H1 (cell line): ENCODE measurements around the gene THSD1. TPM values are rescaled to one million over a fixed set of nuclear protein-coding genes. Genes with fewer than 3 reads are reported as not detected.

Experiments used
- CTCF ChIA-PET: fragments of 300-600 bp; sonication (Branson Sonifier 250); formaldehyde crosslinking; loops from one replicate; lab custom pipeline; 2021; ENCODE audit not compliant: partially characterized antibody; lab: Charles Lee
- POLR2A ChIA-PET: fragments of 300-600 bp; sonication (Branson Sonifier 250); formaldehyde crosslinking; loops from one replicate; lab custom pipeline; 2021; ENCODE audit warnings: inconsistent platforms; ENCODE audit not compliant: partially characterized antibody; lab: Charles Lee
- DNase-seq, 2 experiments: peaks; one replicate each; pipeline versions ENCODE4 v3.0.0 to v3.0.0-alpha.2; 2010 to 2022; ENCODE audit warnings: low spot score in 2 of 2, low read depth in 1 of 2, mixed read lengths in 1 of 2
- FAIRE-seq: peaks from 2 replicates; lab custom pipeline; 2011; peaks lifted over from hg19 to GRCh38; lab: Jason Lieb, UNC
- H2AFZ ChIP-seq: 2 replicates; pipeline ENCODE4 v1.8.1; 2012; ENCODE audit warnings: low read length, inconsistent platforms
- H2AK5ac ChIP-seq: 2 replicates; pipeline ENCODE4 v1.6.1; 2013; ENCODE audit warnings: low read depth, low read length
- H2BK120ac ChIP-seq: replicated peaks from 2 replicates; pipeline ENCODE3; 2013; ENCODE audit warnings: low read depth, low read length, inconsistent platforms
- H2BK12ac ChIP-seq: 2 replicates; pipeline ENCODE4 v1.6.1; 2013; ENCODE audit warnings: low read depth, low read length
- H2BK15ac ChIP-seq: 2 replicates; pipeline ENCODE4 v1.6.1; 2013; ENCODE audit warnings: low read length
- H2BK20ac ChIP-seq: 2 replicates; pipeline ENCODE4 v1.6.1; 2013; ENCODE audit warnings: low read length
- H2BK5ac ChIP-seq: 2 replicates; pipeline ENCODE4 v1.6.1; 2013; ENCODE audit warnings: low read depth, low read length
- H3K14ac ChIP-seq: 2 replicates; pipeline ENCODE4 v1.6.1; 2013; ENCODE audit warnings: inconsistent platforms; ENCODE audit not compliant: insufficient read length
- H3K18ac ChIP-seq: 2 replicates; pipeline ENCODE4 v1.6.1; 2013; ENCODE audit warnings: low read length; ENCODE audit errors: extremely low read depth
- H3K23ac ChIP-seq: 2 replicates; pipeline ENCODE4 v1.6.1; 2013; ENCODE audit warnings: inconsistent platforms; ENCODE audit not compliant: insufficient read length
- H3K23me2 ChIP-seq: 2 replicates; pipeline ENCODE4 v1.6.1; 2013; ENCODE audit warnings: low read depth, low read length
- H3K27ac ChIP-seq: 2 replicates; pipeline ENCODE4 v1.6.1; 2011; ENCODE audit warnings: low read depth, low read length, inconsistent platforms
- H3K27me3 ChIP-seq, 4 experiments: replicated peaks in 1 of 4; 1 replicate in 1 of 4; 2 replicates in 3 of 4; pipeline versions ENCODE4 v1.6.1 to v1.8.1; 2011 to 2013; ENCODE audit warnings: low read length in 3 of 4, mild to moderate bottlenecking in 3 of 4, inconsistent platforms in 2 of 4, mixed read lengths in 2 of 4, moderate library complexity in 1 of 4; ENCODE audit not compliant: control insufficient read depth in 3 of 4, insufficient read depth in 3 of 4; ENCODE audit errors: extremely low read depth in 1 of 4
- H3K36me3 ChIP-seq, 4 experiments: 2 replicates each; pipeline versions ENCODE4 v1.6.1 to v1.8.1; 2011 to 2013; ENCODE audit warnings: mild to moderate bottlenecking in 4 of 4, low read length in 3 of 4, moderate library complexity in 2 of 4, control low read depth in 1 of 4, inconsistent platforms in 1 of 4; ENCODE audit not compliant: insufficient read depth in 4 of 4, control insufficient read depth in 2 of 4
- H3K4ac ChIP-seq: replicated peaks from 2 replicates; pipeline ENCODE3; 2013; ENCODE audit warnings: low read length, low read depth, mixed read lengths, inconsistent platforms; ENCODE audit not compliant: insufficient read length
- H3K4me1 ChIP-seq, 4 experiments: replicated peaks in 1 of 4; 1 replicate in 1 of 4; 2 replicates in 3 of 4; pipeline versions ENCODE4 v1.6.1 to v1.8.1; 2011 to 2013; ENCODE audit warnings: low read length in 3 of 4, inconsistent platforms in 2 of 4, mixed read lengths in 1 of 4; ENCODE audit not compliant: insufficient read depth in 4 of 4, control insufficient read depth in 3 of 4
- H3K4me2 ChIP-seq, 2 experiments: 2 replicates each; pipeline versions ENCODE4 v1.6.1 to v1.8.1; 2011 to 2013; ENCODE audit warnings: low read depth in 2 of 2, low read length in 2 of 2, control low read depth in 1 of 2, inconsistent platforms in 1 of 2, mild to moderate bottlenecking in 1 of 2; ENCODE audit not compliant: insufficient read depth in 1 of 2
- H3K4me3 ChIP-seq, 4 experiments: fragments of 200-600, 300-600 bp in 1 of 4; sonication (generic), shearing (Covaris generic), sonication (Bioruptor Twin) in 1 of 4; 2 replicates each; pipeline versions ENCODE4 v1.5.1 to v1.8.1; 2011 to 2016; ENCODE audit warnings: low read length in 4 of 4, low read depth in 3 of 4, control low read depth in 2 of 4, inconsistent platforms in 2 of 4, mild to moderate bottlenecking in 2 of 4, mixed read lengths in 1 of 4, moderate library complexity in 1 of 4; ENCODE audit not compliant: insufficient read depth in 2 of 4; ENCODE audit errors: extremely low read depth in 1 of 4
- H3K56ac ChIP-seq: replicated peaks from 2 replicates; pipeline ENCODE3; 2013; ENCODE audit warnings: low read depth, mild to moderate bottlenecking, mixed read lengths, low read length, inconsistent platforms; ENCODE audit not compliant: insufficient read length
- H3K79me1 ChIP-seq: 2 replicates; pipeline ENCODE4 v1.6.1; 2013; ENCODE audit warnings: low read depth, low read length, control low read depth
- H3K79me2 ChIP-seq, 2 experiments: 2 replicates each; pipeline versions ENCODE4 v1.6.1 to v1.8.1; 2012 to 2013; ENCODE audit warnings: low read length in 2 of 2, mild to moderate bottlenecking in 2 of 2, inconsistent platforms in 1 of 2; ENCODE audit not compliant: insufficient read depth in 2 of 2, control insufficient read depth in 1 of 2
- H3K9ac ChIP-seq, 4 experiments: replicated peaks in 1 of 4; 1 replicate in 1 of 4; 2 replicates in 3 of 4; pipeline versions ENCODE4 v1.6.1 to v1.8.1; 2011 to 2013; ENCODE audit warnings: low read depth in 3 of 4, low read length in 3 of 4, control low read depth in 2 of 4, mild to moderate bottlenecking in 2 of 4, moderate library complexity in 2 of 4, inconsistent platforms in 1 of 4; ENCODE audit errors: extremely low read depth in 1 of 4
- H3K9me3 ChIP-seq, 2 experiments: 2 replicates each; pipeline versions ENCODE4 v1.6.1 to v1.8.1; 2012 to 2013; ENCODE audit warnings: mild to moderate bottlenecking in 2 of 2, moderate library complexity in 2 of 2, control low read depth in 1 of 2, inconsistent platforms in 1 of 2, low read depth in 1 of 2, low read length in 1 of 2, mixed read lengths in 1 of 2; ENCODE audit not compliant: insufficient read depth in 2 of 2
- H4K20me1 ChIP-seq, 2 experiments: replicated peaks in 1 of 2; 2 replicates each; pipeline versions ENCODE3 to v1.8.1; 2011 to 2013; ENCODE audit warnings: inconsistent platforms in 2 of 2, low read length in 2 of 2, mild to moderate bottlenecking in 1 of 2; ENCODE audit not compliant: insufficient read depth in 2 of 2, control insufficient read depth in 1 of 2
- H4K5ac ChIP-seq: 2 replicates; pipeline ENCODE4 v1.6.1; 2013; ENCODE audit warnings: low read length, low read depth, mixed read lengths, inconsistent platforms; ENCODE audit not compliant: insufficient read length
- H4K8ac ChIP-seq: 2 replicates; pipeline ENCODE4 v1.8.0; 2013; ENCODE audit warnings: mild to moderate bottlenecking, moderate library complexity, low read length, inconsistent platforms; ENCODE audit not compliant: insufficient read depth; ENCODE audit errors: extremely low read depth
- H4K91ac ChIP-seq: replicated peaks from 2 replicates; pipeline ENCODE3; 2013; ENCODE audit warnings: low read length, mixed read lengths, inconsistent platforms; ENCODE audit not compliant: insufficient read length
- BACH1 ChIP-seq: IDR thresholded peaks from 2 replicates; pipeline ENCODE4 v1.6.1; 2012; ENCODE audit warnings: low read length, improper control_type of control experiment
- BCL11A ChIP-seq, 2 experiments: IDR thresholded peaks; one replicate each; pipeline ENCODE4 v1.6.1; 2011; ENCODE audit warnings: low read depth in 2 of 2, low read length in 2 of 2, mild to moderate bottlenecking in 2 of 2
- HDAC2 ChIP-seq, 2 experiments: fragments of 300-600 bp in 1 of 2; sonication (generic) in 1 of 2; IDR thresholded peaks; 2 replicates each; pipeline ENCODE4 v1.6.1; 2011 to 2012; ENCODE audit warnings: low read depth in 2 of 2, low read length in 2 of 2, mild to moderate bottlenecking in 2 of 2, moderate library complexity in 2 of 2, borderline replicate concordance in 1 of 2, inconsistent platforms in 1 of 2
- JUND ChIP-seq: IDR thresholded peaks from 2 replicates; pipeline ENCODE4 v1.6.1; 2011; ENCODE audit warnings: mild to moderate bottlenecking, improper control_type of control experiment, low read length
- KDM5A ChIP-seq: fragments of 200-600 bp; IDR thresholded peaks from 2 replicates; pipeline ENCODE4 v1.7.1; 2012; ENCODE audit warnings: mild to moderate bottlenecking, low read length, inconsistent platforms, mixed read lengths
- NRF1 ChIP-seq: IDR thresholded peaks from 2 replicates; pipeline ENCODE4 v1.6.1; 2011; ENCODE audit warnings: mild to moderate bottlenecking, low read depth, low read length, improper control_type of control experiment
- PHF8 ChIP-seq: fragments of 200-600 bp; sonication (generic); conservative IDR thresholded peaks from 2 replicates; pipeline ENCODE4 v1.7.1; 2012; ENCODE audit warnings: low read depth, mild to moderate bottlenecking, inconsistent platforms, low read length, moderate library complexity
- RAD21 ChIP-seq, 2 experiments: IDR thresholded peaks in 1 of 2; conservative IDR thresholded peaks in 1 of 2; 2 replicates each; pipeline ENCODE4 v1.6.1; 2011; ENCODE audit warnings: low read depth in 2 of 2, low read length in 2 of 2, improper control_type of control experiment in 1 of 2, inconsistent platforms in 1 of 2, mild to moderate bottlenecking in 1 of 2, moderate library complexity in 1 of 2
- RBBP5 ChIP-seq: IDR thresholded peaks from 2 replicates; pipeline ENCODE4 v1.7.1; 2012; ENCODE audit warnings: low read depth, mild to moderate bottlenecking, inconsistent platforms, low read length, moderate library complexity, borderline replicate concordance
- SIX5 ChIP-seq: IDR thresholded peaks from 2 replicates; pipeline ENCODE4 v1.6.1; 2011; ENCODE audit warnings: mild to moderate bottlenecking, low read depth, low read length
- YY1 ChIP-seq: IDR thresholded peaks from 2 replicates; pipeline ENCODE4 v1.6.1; 2011; ENCODE audit warnings: low read depth, mild to moderate bottlenecking, low read length
- ZNF274 ChIP-seq: IDR thresholded peaks from 2 replicates; pipeline ENCODE4 v1.7.0; 2012; ENCODE audit warnings: low read length, borderline replicate concordance; ENCODE audit errors: extremely low read depth
- WGBS, 2 experiments: shearing (Covaris generic) in 1 of 2; methylation state at CpG; one replicate each; pipeline versions ENCODE4 v1.1.6 to v1.1.7; 2013 to 2015; ENCODE audit warnings: low lambda C conversion rate in 2 of 2, mixed read lengths in 2 of 2, inconsistent platforms in 1 of 2, low coverage in 1 of 2, missing lambda C conversion rate in 1 of 2; ENCODE audit not compliant: insufficient replicate concordance in 2 of 2, insufficient coverage in 1 of 2, insufficient read length in 1 of 2; ENCODE audit errors: extremely low coverage in 1 of 2, missing lambda C conversion rate in 1 of 2; 5-methylcytosine and 5-hydroxymethylcytosine counted together
- polyA plus RNA-seq, 7 experiments: library from polyadenylated mRNA; depleted of rRNA in 3 of 7; stranded (reverse) in 5 of 7; unstranded in 2 of 7; fragments of >200 nt in 5 of 7; fragments of 200-250 nt in 2 of 7; gene quantifications; 1 replicate in 5 of 7; 2 replicates in 1 of 7; 4 replicates in 1 of 7; pipeline versions ENCODE4 v1.2.1 to v1.2.3, GENCODE V29; 2011 to 2013; ENCODE audit warnings: missing spikeins in 2 of 7, mixed read lengths in 2 of 7
- total RNA-seq: library from RNA; stranded (reverse); fragmentation: NEBNext Ultra II Directional; extraction: Animal tissue kit (Norgen Biotek cat#: 25700); gene quantifications from 2 replicates; pipeline ENCODE4 v1.2.1, GENCODE V29; 2021

The THSD1 gene
- total and polyA plus RNA-seq, 2 of the 8 experiments (the other 6 are each of a cell fraction or from before 2014, with no cell fraction given) = 0.17 to 0.35 TPM

- H4K91ac ChIP-seq = no peak overlapping the region
- WGBS, 2 experiments = 1% methylated on average over 23 of the region's 37 CpGs; no CpG with 5 or more reads in 1 of the 2 experiments
- no peak overlapping the region for H2BK20ac ChIP-seq
- peak overlapping the region; percentile 82; the same call in 1 of the 2 replicates for H2AFZ ChIP-seq
- H3K14ac ChIP-seq = no peak overlapping the region
- peaks cover 2 to 7% (median 3%) of the 10 kb centered on the region in 4 experiments; a peak in 4 of 7 replicates for H3K4me1 ChIP-seq
- H3K79me2 ChIP-seq = peaks cover 0 to 21% of the 10 kb centered on the region in 2 experiments; a peak in 2 of 4 replicates
- no peak overlapping the region; the same call in 1 of the 2 replicates for H3K18ac ChIP-seq
- peak overlapping the region; percentile 92 to 93 for H3K4me2 ChIP-seq
- ChIA-PET POLR2A (no interaction called here), CTCF (no interaction called here)
- peak overlapping the region; percentile 69; the same call in 1 of the 2 replicates for H4K8ac ChIP-seq
- H2AK5ac ChIP-seq = no peak overlapping the region
- peak overlapping the region; percentile 90 for H2BK5ac ChIP-seq
- H3K4me3 ChIP-seq = peak overlapping the region; percentile 69 to 96 (median 84)
- H3K36me3 ChIP-seq = peaks cover 0 to 34% (median 8%) of the 10 kb centered on the region in 4 experiments; a peak in 6 of 8 replicates
- H2BK120ac ChIP-seq = no peak overlapping the region
- peaks cover 5% of the 10 kb centered on the region for H3K23me2 ChIP-seq
- FAIRE-seq (no peak), DNase-seq (peak in 1 of 2 experiments; percentile 94)
- peak overlapping the region; percentile 84 to 89 (median 88) for H3K9ac ChIP-seq
- H2BK12ac ChIP-seq = no peak overlapping the region
- H3K23ac ChIP-seq = no peak overlapping the region
- H4K20me1 ChIP-seq = peaks cover 0 to 2% of the 10 kb centered on the region in 2 experiments
- H2BK15ac ChIP-seq = no peak overlapping the region
- H3K56ac ChIP-seq = peak overlapping the region; percentile 98
- H3K79me1 ChIP-seq = no peaks in the 10 kb centered on the region
- H3K4ac ChIP-seq = no peak overlapping the region
- H3K27ac ChIP-seq = peak overlapping the region; percentile 72; the same call in 1 of the 2 replicates
- H4K5ac ChIP-seq = peak overlapping the region; percentile 98
- no peaks in the 10 kb centered on the region for H3K27me3 ChIP-seq
- no peaks in the 10 kb centered on the region for H3K9me3 ChIP-seq
- no peak for TF ChIP-seq YY1
- no peak for TF ChIP-seq RBBP5
- TF ChIP-seq JUND = no peak
- peak; percentile 61 for TF ChIP-seq NRF1
- TF ChIP-seq KDM5A = no peak
- peak; percentile 66 for TF ChIP-seq PHF8
- TF ChIP-seq SIX5 = no peak
- TF ChIP-seq HDAC2 (IDR thresholded peaks at IDR 0.05; ENCODE audit: borderline replicate concordance in 1 of 2, low read depth in 2 of 2, low read length in 2 of 2) = no peak
- no peak for TF ChIP-seq BCL11A (IDR thresholded peaks at IDR 0.05; ENCODE audit: low read depth in 2 of 2, low read length in 2 of 2)
- TF ChIP-seq RAD21 (IDR thresholded peaks at IDR 0.05 in 1 of 2, conservative IDR thresholded peaks at IDR 0.05 in 1 of 2; ENCODE audit: low read depth in 2 of 2, low read length in 2 of 2) = no peak
- TF ChIP-seq ZNF274 = no peak
- TF ChIP-seq BACH1 = no peak
Observed at GRCh38 chr13:52455677-52456041, 49.7 kb upstream of the THSD1 start.
